ENCODE data around the gene GSK3B.
A peak's percentile ranks its signal among the peaks of the same experiment; 100 is the strongest.

The GSK3B gene

DNA sequence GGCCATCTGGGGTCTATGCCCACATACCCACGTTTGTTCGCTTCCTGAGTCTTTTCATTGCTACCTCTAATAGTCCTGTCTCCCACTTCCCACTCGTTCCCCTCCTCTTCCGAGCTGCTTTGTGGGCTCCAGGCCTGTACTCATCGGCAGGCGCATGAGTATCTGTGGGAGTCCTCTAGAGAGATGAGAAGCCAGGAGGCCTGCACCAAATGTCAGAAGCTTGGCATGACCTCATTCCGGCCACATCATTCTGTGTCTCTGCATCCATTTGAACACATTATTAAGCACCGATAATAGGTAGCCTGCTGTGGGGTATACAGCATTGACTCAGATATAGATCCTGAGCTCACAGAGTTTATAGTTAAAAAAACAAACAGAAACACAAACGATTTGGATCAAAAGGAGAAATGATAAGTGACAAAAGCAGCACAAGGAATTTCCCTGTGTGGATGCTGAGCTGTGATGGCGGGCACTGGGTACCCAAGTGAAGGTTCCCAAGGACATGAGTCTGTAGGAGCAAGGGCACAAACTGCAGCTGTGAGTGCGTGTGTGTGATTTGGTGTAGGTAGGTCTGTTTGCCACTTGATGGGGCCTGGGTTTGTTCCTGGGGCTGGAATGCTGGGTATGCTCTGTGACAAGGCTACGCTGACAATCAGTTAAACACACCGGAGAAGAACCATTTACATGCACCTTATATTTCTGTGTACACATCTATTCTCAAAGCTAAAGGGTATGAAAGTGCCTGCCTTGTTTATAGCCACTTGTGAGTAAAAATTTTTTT, 276.5 kb downstream of the GSK3B start:
- no peak for DNase-seq (ENCODE audit: low read depth)

DNA sequence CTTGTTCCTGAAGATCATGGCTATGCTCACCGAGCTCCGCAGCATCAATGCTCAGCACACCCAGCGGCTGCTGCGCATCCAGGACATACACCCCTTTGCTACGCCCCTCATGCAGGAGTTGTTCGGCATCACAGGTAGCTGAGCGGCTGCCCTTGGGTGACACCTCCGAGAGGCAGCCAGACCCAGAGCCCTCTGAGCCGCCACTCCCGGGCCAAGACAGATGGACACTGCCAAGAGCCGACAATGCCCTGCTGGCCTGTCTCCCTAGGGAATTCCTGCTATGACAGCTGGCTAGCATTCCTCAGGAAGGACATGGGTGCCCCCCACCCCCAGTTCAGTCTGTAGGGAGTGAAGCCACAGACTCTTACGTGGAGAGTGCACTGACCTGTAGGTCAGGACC, 277.2 kb downstream of the GSK3B start:
- no peak for DNase-seq (ENCODE audit: low read depth)

DNA sequence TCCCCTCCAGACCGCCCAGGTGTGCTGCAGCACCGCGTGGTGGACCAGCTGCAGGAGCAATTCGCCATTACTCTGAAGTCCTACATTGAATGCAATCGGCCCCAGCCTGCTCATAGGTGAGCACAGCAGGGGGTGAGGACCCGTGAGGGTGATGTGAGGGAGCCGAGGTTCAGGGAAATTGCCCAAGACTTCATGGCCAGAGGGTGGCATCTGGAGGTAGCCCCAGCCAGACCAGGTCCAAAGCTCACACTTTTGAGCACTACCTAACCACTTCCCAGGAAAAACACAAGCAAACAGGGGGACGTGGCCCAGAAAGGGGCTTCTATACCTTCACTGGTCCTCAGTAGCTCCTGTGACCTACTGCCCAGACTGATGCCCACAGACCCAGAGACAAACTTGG, 278.5 kb downstream of the GSK3B start:
- no peak for DNase-seq (ENCODE audit: low read depth)

DNA sequence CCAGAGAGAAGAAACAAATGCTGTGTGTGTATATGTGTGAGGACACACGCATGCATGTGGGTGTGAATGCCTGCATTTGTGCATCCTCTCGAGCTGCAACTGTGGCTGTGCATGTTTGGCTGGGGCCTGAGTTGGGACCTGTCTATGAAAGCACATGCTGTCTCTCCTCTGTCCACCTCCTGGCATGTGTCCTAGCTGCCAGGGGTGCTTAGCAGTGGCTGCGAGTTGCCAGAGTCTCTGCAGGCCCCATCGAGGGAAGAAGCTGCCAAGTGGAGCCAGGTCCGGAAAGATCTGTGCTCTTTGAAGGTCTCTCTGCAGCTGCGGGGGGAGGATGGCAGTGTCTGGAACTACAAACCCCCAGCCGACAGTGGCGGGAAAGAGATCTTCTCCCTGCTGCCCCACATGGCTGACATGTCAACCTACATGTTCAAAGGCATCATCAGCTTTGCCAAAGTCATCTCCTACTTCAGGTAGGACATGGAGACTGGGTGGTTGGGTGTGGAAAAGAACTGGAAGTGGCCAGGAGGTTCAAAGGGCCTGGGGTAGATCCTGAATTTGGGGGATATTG, 281.7 kb downstream of the GSK3B start:
- no peak for DNase-seq (ENCODE audit: low read depth)

DNA sequence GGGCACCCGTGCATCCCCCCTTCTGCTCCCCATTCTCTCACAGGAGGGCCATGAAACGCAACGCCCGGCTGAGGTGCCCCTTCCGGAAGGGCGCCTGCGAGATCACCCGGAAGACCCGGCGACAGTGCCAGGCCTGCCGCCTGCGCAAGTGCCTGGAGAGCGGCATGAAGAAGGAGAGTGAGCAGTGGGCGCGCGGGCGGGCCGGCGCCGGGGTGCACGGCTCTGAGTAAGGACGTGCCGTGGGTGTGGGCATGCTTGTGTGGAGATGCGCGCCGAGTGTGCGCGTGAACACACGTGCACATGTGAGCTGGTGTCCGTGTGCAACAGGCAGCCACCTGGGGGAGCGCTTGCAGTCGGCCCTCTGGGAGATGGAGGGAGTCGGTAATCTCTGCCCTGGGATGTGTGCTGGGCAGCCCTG, 284.2 kb downstream of the GSK3B start:
- peak; percentile 67 for DNase-seq (ENCODE audit: low read depth)

DNA sequence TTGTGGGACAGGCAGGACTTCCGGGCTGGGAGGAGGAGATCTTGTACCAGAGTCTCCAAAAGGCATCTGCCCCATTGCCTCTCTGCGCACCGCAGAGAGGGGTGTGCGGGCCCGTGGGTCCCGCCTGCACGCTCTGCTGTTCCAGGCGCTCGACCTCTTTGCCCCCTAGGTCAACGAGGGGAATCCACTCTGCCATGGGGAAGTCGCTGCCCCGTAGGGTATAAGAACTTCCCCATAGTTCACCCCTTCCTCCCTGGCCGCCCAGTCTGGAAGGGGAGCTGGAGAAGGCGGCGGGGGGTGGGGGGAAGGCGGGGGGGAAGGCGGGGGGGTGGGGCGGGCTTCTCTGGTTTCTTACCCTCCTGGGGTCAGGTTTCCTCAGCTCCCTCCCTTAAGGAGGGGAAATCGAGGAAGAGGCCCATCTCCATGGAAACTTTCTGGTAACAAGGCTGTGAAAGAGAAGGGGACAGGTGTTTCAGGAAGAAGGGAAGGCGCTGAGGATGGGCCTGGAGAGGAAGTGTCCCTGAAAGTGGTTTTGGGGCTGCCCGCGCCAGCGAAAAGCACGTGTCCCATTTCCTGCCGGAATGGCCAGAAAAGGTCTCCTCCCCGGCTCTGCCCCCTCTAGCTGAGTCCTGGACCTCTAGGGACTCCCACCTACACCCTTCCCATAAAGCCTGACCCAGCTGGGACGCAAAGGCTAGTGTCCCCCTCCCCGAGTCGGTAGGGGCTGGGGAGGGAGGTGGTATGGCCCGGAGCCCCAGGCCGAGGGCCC, 284.8 kb downstream of the GSK3B start:
- DNase-seq (ENCODE audit: low read depth), result no peak

DNA sequence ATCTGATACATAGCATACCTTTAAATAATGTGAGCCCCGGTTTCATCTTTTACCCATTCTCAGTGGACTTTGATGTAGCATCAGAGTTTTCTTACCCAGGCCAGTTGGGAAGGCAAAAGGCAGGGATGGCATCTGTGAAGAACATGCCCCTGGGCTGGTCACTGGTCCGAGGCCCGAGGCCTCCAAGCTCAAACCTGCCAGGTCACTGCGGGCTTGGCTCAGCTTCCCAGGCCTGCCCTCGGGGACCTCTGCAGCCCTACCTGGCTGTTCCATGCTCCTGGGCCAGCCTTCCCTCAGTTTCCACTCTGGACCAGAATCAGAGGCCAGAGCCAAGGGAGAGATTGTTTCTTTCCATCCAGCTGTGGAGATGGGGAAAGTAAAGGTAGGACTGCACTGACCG, 285.4 kb downstream of the GSK3B start:
- no peak for DNase-seq (ENCODE audit: low read depth)

DNA sequence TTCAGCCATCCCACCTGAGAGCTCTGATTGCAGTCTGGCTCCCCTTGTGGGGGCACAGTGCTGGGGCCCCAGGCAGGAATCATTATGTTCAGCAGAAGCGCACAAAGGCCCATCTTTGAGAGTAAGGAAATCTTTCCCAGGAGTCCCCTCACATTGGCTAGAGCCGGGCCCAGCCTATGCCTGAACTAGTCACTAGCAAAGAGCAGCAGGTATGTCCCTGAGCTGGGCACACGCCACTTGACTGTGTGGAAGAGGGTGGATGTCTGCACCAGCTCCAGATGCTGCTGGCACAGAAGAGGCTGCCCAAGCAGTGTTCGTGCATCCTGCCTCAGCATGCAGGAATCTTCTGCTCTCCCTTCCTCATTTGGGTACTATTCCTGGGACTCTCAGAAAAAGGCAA, 286.0 kb downstream of the GSK3B start:
- DNase-seq (ENCODE audit: low read depth), result no peak

DNA sequence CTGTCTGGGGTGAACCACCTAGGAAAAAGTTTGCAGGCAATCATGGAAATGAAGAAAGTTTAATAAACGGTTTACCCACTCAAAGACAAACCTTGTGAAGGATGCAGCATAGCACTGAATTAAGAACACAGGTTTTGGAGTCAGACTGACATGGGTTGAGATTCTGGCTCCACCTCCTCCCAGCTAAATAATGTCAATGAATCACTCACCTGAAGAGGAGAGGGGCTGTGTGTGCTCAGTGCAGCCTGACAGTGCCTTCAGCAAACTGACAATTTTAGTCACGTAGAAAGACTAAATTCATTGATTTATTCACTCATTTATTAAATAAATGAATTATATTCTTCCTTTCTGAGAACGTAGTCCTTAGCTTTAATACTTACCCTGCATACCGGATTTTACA, 293.4 kb downstream of the GSK3B start:
- no peak for DNase-seq (ENCODE audit: low read depth)

DNA sequence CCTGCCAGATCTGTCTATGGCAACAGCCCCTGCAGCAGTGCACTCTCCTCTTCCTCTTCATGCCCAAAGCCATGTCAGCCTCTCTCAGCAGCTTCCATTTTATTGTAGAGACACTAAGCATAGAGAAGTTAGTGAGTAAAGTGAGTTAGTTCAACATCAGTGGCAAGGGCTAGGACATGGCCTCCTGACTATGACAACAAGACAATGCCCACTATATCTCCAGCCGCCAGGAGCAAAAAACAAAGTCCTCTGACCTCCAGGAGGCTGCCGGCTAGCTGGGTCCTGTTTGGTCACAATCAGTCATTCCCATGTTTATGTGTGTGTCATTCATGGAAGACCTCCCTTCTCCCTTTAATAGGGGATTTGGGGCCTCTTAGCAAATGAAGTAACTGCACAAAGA, 297.5 kb downstream of the GSK3B start:
- no peak for DNase-seq (ENCODE audit: low read depth)

DNA sequence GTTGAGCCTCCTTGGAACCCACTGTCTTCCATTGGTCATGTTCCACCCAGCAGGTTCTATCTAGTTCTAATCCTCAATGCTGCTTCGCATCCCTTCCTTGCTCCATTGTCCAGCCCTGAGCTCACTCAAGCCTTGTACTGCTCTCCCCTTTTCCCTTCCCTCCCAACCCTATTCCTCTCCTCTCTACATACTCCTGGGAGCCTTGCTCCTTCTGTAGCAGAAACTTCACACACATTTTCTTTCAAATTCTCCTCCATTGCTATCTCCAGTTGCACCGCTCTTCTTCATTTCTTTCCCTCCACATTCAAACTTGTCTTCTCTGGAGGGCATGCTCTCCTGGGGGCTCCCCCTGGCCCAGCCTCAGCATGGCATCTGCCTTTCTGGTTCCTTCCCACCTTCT, 297.9 kb downstream of the GSK3B start:
- DNase-seq (ENCODE audit: low read depth), result no peak

DNA sequence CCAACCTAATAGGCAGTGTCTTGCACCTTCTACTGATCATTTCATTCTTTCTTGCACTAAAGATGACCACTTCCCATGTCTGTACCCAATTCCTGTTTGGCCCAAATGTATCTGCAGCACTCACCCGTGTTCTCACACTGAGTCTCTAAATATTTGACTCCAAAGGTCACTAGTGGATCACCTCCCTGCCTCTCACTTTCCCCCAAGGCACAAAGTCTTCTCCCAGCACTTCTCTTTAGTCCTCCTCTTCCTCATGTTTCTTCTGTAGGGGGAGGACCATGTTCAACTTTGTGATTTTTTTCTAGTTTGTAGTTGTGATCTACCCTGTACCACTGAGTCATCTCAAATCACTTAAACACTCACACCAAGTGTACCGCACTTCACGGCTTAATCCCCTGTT, 298.4 kb downstream of the GSK3B start:
- no peak for DNase-seq (ENCODE audit: low read depth)

DNA sequence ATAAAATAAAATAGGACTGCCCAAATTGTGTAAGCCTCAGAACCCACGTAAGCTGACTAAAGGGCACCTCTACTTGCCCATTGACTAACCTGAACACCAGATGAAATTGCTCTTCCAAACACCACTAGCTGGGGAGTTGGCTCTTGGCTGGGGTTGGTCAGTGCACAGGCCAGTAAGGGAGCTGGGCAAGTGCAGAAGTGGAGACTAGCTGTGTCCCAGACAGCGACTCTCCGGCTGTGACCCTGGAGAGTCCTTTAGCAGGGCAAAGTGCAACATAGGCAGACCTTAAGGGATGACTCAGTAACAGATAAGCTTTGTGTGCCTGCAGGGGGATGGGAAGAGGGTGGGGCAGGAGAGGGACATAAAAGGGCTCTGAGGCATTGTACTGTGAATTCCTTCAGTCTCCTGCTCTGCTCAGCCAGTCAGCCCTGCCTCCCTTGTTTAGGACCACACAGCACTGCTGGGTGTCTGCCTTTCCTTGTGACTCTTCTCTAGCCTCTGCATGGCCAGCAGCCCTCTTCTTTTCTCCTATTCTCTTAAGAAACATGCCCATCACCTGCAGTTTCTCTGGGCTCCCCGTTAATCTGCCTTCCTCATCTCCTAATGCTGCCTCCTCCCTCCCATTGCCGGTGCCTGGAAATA, 299.2 kb downstream of the GSK3B start:
- DNase-seq (ENCODE audit: low read depth), result no peak

DNA sequence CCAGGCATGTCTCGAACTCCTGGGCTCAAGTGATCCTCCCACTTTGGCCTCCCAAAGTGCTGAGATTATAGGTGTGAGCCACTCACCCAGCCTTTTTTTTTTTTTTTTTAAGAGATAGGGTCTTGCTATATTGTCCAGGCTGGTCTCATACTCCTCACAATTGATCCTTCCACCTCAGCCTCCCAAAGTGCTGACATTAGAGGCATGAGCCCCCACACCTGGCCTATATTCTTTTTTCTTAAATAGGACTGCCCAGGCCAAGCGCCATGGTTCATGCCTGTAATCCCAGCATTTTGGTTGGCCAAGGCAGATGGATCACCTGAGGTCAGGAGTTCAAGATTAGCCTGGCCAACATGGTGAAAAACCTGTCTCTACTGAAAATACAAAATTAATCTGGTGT, 299.8 kb downstream of the GSK3B start:
- DNase-seq (ENCODE audit: low read depth), result no peak

DNA sequence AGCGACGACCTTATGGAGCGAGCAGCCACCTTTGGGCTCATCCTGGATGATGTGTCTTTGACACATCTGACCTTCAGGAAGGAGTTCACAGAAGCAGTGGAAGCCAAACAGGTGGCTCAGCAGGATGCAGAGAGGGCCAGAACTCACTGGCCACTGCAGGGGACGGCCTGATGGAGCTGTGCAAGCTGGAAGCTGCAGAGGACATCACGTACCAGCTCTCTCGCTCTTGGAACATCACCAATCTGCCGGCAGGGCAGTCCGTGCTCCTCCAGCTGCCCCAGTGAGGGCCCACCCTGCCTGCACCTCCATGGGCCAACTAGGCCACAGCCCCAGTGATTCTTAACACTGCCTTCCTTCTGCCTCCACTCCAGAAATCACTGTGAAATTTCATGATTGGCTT, 302.0 kb downstream of the GSK3B start:
- no peak for DNase-seq (ENCODE audit: low read depth)

DNA sequence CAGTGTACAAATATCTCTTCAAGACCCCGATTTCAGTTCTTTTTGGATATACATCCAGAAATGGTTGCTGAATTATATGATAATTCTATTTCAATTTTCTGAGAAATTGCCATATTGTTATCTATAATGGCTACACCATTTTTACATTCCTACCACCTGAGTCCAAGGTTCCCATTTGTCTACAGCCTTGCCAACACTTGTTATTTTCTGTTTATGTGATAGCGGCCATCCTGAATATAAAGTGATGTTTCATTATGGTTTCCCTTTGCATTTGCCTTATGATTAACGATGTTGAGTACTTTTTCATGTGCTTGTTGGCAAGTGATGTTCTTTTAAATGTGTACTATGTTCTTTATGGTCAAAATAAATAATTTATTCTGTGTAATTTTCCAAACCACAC, 303.9 kb downstream of the GSK3B start:
- DNase-seq (ENCODE audit: low read depth), result no peak

DNA sequence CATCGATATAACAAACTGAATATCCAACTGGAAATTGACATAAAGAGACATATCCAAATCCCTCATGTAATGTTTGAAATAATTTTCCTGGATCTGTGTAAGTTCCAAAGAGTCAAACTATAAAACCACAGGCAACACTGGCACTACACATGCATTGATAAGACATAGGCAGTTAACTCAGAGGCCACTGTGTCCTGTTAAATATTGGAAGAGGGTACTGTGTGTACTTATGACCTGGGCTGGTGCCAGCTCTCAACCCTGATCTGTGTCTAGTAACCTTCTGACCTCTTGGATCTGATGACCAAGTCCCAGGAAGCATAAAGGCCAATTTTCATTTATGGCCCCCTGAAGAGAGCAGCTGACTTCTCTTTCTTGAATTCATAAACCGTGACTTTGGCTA, 307.8 kb downstream of the GSK3B start:
- no peak for DNase-seq (ENCODE audit: low read depth)

DNA sequence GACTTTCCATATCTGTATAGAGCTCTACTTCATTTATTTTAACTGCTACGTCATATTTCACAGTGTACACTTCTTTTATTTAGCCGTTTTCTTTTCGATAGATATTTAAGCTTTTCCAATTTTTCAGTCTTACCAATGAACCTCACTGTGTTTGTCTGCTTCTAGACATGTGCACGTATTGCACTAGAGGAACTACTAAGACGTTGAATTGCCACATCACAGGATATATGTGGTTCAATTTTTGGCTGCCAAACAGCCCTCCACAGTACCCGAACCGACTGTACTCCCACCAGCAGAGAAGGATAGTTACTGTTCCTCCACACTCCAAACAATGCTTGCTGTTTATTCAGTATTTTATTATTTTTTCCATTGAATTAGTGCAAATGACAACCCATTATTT, 310.4 kb downstream of the GSK3B start:
- DNase-seq (ENCODE audit: low read depth), result no peak

DNA sequence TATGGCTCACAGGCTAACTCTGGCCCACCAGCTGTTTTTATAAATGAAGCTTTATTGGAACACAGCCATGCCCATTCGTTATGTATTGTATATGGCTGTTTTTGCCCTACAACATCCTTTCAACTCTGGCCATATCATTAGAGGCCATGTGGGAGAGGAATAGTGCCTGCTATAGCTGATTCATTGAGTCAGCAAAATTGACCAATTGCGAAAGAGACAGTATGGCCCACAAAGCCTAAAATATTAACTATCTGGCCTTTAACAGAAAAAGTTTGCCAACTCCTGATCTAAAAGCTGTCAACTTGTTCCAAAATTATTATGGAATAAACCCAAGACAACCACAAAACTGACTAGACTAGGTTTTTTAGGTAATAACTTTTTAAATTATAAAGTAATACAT, 311.0 kb downstream of the GSK3B start:
- no peak for DNase-seq (ENCODE audit: low read depth)

DNA sequence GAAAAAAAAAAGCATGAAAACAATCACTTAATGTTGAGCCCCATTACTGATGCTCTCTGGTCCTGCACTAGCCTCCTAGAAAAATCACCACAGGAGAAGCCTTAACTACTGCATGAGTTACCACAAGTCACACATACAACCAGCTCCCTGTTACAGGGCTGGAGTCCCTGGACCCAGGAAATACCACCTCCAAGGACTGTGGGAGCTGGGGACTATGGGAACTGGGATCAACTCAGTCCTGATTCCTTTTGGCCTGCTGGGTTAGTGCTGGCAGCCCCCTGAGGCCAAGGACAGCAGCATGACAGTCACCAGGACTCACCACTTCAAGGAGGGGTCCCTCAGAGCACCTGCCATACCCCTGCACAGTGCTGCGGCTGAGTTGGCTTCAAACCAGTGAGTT, 311.8 kb downstream of the GSK3B start:
- no peak for DNase-seq (ENCODE audit: low read depth)

DNA sequence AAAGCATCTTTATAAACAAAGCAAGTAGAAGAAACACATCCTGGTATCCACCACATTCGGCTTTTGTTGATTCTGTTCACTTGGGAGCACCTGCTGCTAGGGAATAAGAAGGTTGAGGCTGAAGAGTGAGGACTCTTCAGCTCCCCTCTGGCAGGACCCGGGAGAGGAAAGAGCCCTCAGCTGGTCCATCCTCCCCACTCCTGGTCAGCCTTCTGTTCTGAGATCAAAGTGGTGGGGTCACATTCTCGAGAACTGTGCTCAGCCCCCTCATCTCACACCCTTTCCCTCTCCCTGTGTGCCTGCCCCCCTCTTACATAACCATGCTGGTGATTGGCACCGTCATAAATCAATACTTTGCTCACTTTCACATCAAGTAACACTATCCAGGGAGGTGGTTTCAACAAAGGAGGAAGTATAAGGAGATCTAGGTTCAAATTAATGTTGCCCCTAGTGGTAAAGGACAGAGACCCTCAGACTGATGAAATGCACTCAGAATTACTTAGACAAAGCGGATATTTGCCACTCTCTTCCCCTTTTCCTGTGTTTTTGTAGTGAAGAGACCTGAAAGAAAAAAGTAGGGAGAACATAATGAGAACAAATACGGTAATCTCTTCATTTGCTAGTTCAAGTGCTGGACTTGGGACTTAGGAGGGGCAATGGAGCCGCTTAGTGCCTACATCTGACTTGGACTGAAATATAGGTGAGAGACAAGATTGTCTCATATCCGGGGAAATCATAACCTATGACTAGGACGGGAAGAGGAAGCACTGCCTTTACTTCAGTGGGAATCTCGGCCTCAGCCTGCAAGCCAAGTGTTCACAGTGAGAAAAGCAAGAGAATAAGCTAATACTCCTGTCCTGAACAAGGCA, 312.7 kb downstream of the GSK3B start, which contains the start of gene NR1I2:
TSS of gene NR1I2 (plus strand) at position 772 of the 869 bp plus-strand sequence.
- no peak for DNase-seq (ENCODE audit: low read depth)

Data from stimulated activated CD4-positive, alpha-beta T cell treated with anti-CD3 and anti-CD28 coated beads, Interleukin-2, amount 100 ng/mL, for 4 hours (primary cell).